ENCODE data around the gene TAF10. TPM values are rescaled to one million over a fixed set of nuclear protein-coding genes. Genes with fewer than 3 reads are reported as not detected.

The TAF10 gene
- total RNA-seq, 1 experiment from 2014 or later: 65.6 TPM

- DNase-seq (ENCODE audit: extremely low read depth, low read depth): no peak
These were observed 25.3 kb downstream of the TAF10 start for GRCh38 chr11:6586434-6587359.

DNA sequence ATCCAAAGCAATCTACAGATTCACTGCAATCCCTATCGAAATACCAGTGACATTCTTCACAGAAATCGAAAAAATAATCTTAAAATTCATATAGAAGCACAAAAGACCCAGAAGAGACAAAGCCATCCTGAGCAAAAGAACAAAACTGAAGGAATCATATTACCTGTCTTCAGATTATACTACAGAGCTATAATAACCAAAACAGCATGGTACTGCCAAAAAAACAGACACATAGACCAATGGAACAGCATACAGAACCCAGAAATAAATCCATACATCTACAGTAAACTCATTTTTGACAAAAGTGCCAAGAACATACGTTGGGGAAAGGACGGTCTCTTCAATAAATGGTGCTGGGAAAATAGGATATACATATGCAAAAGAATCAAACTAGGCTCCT lies 27.5 kb downstream of the TAF10 start:
- no peak for DNase-seq (ENCODE audit: extremely low read depth, low read depth)

DNA sequence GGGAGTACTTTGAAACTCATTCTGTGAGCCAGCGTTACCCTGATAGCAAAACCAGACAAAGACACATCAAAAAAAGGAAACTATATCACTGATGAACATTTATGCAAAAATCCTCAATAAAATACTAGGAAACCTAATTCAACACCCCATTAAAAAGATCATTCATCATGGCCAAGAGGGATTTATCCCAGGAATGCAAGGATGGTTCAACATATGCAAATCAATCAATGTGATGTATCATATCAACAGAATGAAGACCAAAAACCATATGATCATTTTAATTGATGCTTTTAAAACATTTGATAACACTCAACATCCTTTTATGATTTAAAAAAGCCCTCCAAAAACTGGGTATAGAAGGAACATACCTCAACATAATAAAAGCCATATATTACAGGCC lies 28.4 kb downstream of the TAF10 start:
- no peak for DNase-seq (ENCODE audit: extremely low read depth, low read depth)

DNA sequence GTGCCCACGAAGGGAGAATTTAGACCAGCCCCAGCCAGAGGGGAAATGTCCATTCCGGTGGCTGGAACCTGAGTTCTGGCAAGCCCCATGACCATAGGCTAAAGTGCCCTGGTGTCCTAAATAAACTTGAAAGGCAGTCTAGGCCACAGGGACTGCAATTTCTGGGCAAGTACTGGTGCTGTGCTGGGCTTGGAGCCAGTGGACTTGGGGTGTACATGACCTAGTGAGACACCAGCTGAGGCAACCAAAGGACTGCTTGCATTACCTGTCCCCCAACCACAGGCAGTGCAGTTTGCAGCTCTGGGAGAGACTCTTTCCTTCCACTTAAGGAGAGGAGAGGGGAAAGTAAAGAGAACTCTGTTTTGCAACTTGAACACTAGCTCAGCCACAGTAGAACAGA lies 32.3 kb downstream of the TAF10 start:
- DNase-seq (ENCODE audit: extremely low read depth, low read depth): no peak

GRCh38 chr11:6578134-6578533 lies 33.9 kb downstream of the TAF10 start:
- DNase-seq (ENCODE audit: extremely low read depth, low read depth): no peak

DNA sequence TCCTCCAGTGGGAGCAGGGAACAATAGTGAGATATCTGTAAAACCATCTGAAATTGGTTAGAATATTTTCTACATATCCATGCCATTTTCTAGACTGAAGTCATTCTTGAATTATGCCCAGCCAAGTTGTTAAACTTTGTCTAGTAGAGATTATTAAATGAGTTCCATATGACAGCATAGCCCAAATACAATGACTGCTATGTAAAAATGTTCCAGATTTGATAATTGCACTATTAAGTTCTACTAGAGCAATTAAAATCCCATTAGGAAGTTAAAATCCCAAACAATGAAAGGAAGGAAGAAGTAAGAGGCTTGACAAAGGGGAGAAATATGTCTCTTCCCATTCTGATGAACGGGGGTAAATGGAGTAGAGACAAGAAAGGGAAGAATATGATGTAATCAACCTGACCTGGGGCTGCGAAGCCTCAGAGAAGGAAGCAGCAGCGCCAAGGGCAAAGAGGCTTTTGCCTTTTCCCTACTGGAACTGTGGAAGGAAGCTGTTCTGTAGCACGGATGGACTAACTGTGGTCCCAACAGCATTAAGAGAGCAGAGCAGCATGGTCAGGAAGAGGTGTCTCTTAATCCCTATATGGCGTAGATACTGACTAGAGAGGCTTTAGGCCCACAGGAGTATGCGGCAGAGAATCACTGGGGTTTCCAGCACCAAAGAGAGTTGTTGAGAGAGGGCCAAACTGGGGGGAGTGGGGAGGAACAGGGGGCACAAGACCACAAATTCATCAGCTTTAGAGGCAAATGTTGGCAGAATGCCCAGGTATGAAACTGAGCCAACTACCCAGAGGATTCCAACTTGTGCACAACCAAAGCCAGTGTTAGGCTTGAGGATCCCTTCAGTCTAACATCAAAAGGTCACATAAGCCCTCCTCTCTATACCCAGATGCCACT lies 35.3 kb downstream of the TAF10 start:
- DNase-seq (ENCODE audit: extremely low read depth, low read depth): no peak

- no peak for DNase-seq (ENCODE audit: extremely low read depth, low read depth)
These were observed 37.0 kb downstream of the TAF10 start for GRCh38 chr11:6574816-6575715.

DNA sequence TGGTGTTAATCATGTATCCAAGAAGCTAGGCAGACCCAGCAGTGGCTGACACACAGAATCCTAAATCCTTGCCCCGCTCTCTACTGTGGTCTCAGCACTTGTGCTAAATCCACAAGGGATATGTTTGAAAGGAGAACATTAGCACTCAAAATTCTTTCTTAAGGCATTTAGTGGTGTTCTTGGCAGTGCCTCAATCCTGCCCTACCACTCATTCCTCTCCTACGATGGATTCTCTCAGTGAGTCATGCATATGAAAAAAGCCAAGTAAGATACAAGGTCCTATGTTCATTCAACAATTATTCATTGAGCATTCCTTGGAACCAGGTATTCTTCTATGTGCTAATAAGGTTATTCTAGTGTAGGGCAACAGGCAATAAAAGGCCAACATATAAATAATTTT lies 39.8 kb downstream of the TAF10 start:
- no peak for DNase-seq (ENCODE audit: extremely low read depth, low read depth)

DNA sequence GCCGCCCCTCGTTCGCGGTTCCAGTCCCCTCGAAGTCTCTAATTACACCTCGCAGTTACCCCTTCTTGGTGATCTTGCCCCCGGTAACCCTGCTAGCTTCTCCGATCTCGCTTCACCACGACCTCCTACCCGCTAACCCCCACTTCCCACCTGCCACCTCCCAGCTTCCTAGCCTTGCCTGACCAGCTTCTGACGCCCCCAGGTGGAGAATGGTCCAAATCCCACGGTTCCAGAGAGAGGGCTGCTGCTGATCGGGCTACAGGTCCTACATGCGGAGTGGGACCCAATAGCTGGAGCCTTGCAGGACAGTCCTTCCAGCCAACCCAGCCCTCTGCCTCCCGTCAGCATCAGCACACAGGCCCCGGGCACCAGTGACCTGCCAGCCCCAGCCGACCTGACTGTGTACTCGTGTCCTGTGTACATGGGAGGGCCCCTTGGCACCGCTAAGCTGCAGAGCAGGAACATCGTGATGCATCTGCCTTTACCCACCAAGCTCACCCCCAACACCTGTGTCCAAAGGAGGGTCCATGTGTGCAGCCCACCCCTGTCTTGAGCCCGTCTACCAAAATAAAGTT lies 40.5 kb downstream of the TAF10 start:
- DNase-seq (ENCODE audit: extremely low read depth, low read depth): no peak

GRCh38 chr11:6570691-6571427 lies 41.2 kb downstream of the TAF10 start:
- DNase-seq (ENCODE audit: extremely low read depth, low read depth): no peak

DNA sequence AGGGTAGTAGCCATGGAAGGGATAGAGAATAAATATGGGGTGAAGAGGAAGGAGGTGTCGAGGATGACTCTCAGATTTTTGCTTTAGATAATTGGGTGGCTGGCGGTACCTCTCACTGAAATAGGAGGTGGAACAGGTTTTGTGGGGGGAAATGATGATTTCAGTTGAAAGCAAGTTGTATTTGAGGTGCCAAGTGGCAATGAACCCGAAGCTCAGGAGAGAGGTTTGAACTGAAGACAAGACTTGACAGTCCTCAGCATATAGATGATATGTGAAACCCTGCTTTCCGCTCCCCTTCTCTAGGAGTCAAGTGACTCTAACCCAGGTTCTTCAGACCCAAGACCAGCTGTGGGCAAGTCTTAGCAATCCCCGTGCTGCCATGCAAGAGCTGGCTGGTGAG lies 42.3 kb downstream of the TAF10 start:
- DNase-seq (ENCODE audit: extremely low read depth, low read depth): no peak

DNA sequence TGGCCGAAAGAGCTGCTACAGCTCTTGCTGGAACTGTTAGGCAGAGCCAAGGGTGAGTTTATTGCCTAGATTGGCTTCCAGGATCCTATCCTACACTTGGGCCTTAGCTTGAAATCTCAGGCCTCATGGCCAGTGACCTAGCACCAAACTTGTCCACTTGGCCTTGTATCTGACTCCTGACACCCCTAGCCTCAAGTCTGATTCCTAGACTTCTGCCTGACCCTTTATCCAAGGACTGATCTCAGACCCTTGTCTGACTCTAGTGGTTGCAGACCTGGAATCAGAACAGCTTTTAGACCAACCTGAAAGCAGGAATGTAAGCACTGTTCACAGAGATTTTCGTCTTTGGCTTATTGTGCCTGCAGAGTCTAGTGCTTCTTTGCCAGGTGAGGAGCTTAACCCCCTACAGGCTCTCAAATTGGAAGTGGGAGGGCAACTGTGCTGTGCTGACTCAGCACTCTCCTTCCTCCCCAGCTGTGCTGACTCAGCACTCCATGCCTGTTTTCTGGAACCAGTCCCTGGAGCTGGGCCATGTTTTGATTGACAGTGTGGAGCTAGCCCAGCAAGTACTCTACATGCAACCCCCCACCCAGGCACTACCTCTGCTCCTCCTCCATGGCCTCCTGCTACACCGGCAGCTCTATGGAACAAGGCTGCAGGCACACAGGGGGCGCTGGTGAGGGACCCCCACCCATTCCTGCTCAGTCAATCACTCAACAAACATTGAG lies 43.7 kb downstream of the TAF10 start:
- no peak for DNase-seq (ENCODE audit: extremely low read depth, low read depth)

DNA sequence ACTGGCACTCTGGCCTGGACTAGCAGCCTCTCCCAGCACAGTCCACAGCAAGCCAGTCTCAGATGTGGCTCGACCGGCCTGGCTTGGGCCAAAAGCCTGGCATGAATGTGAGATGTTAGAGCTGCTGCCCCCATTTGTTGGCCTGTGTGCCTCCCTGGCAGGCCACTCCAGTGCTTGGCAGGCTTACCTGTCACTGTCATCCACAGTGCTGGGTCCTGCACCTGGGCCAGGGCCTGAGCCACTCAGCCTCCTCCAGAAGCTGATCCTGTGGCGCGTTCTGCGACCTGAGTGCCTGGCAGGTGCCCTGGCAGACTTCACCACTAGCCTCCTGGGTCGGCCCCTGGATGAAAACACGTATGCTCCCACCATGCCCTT lies 44.7 kb downstream of the TAF10 start:
- no peak for DNase-seq (ENCODE audit: extremely low read depth, low read depth)

DNA sequence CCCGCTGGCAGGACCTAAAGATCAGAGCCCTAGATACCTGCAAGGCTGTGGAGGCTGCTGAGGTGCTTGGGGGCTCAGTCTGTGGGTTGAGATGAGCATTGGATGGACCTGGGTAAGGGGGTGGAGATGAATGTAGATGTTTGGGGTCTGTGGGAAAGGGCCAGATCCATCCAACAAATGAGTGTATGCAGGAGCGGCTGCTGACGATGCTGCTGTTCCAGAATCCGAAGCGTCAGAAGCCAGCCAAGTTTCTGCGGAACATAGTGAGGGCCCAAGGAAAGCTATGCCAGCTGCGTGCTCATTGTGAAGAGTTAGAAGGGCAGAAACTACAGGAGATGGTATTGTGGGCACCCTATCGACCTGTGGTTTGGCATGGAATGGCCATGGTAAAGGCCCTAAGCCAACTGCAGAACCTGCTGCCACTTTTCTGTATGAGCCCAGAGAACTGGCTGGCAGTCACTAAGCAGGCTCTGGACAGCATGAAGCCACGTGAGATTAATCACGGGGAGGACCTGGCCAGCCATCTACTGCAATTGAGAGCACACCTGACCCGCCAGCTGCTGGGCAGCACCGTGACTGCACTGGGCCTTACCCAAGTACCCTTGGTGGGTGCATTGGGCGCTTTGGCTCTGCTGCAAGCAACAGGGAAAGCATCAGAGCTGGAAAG lies 45.2 kb downstream of the TAF10 start:
- DNase-seq (ENCODE audit: extremely low read depth, low read depth): no peak

- DNase-seq (ENCODE audit: extremely low read depth, low read depth): no peak
These were observed 45.9 kb downstream of the TAF10 start for GRCh38 chr11:6565988-6566703.

DNA sequence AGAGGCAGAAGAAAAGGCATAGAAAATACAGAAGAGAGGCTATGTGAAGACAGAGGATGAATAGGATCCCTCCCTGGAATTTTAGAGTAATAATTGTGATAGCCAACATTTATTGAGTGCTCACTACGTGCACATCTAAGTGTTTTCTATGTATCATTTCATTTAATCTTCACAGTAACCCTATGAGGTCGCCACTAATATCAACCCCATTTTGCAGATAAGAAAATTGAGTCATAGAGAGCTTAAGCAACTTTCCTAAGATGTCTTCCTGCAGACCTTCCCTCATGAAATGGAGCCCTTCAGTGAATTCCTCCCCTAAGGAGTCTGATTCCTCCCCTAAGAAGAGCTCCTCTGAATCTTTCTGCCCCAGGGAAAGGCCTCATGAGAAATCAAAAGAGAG lies 46.7 kb downstream of the TAF10 start:
- no peak for DNase-seq (ENCODE audit: extremely low read depth, low read depth)

GRCh38 chr11:6563667-6564066 lies 48.3 kb downstream of the TAF10 start:
- no peak for DNase-seq (ENCODE audit: extremely low read depth, low read depth)

DNA sequence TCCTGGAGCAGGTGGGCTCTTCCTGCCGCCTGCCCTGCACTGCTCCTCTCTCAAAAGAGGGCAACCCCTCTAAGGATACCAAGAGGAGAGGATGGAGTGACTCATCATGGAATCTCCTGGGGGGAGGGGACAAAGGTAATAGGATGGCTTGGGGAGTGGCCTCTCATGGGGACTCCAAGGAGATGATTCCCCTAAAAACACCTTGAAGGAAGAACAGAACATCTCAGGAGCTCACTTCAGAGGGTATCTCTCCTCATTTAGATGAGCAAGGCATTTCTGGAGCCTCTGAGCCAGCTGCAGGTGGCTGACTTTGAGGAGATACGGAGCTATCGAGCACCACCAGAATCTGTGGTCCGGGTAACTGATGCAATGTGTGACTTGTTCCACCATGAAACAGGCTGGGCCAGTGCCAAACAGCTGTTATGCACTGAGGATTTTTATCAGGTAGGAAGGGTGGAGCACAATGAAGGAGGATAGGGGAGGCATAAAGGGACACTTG lies 48.8 kb downstream of the TAF10 start:
- DNase-seq (ENCODE audit: extremely low read depth, low read depth): no peak
